Aorta (tissue), 5 donors: ENCODE measurements around the gene COX15. TPM values are rescaled to one million over a fixed set of nuclear protein-coding genes. Genes with fewer than 3 reads are reported as not detected.

Source experiments
- ATAC-seq: fragments of 200-7000 bp; cut with Tn5 transposase; one replicate; pipeline ENCODE4 v1.9.1; 2022; ENCODE audit warnings: moderate library complexity; ENCODE audit not compliant: low FRiP score
- DNase-seq, 2 donors: peaks; one replicate each; pipeline ENCODE4 v3.0.0-alpha.2; 2020
- H3K27ac ChIP-seq, 2 donors: one replicate each; pipeline ENCODE4 v1.5.1; 2013; ENCODE audit warnings: low read length in 2 of 2, mild to moderate bottlenecking in 2 of 2, moderate library complexity in 2 of 2, control low read depth in 1 of 2, inconsistent platforms in 1 of 2, low read depth in 1 of 2
- H3K27me3 ChIP-seq, 2 donors: one replicate each; pipeline ENCODE4 v1.6.1; 2013; ENCODE audit warnings: control low read depth in 1 of 2, low read length in 1 of 2, mild to moderate bottlenecking in 1 of 2, moderate library complexity in 1 of 2; ENCODE audit not compliant: insufficient read depth in 2 of 2, control insufficient read depth in 1 of 2
- H3K36me3 ChIP-seq, 2 donors: one replicate each; pipeline ENCODE4 v1.6.1; 2013; ENCODE audit warnings: control low read depth in 1 of 2, low read length in 1 of 2, mild to moderate bottlenecking in 1 of 2; ENCODE audit not compliant: insufficient read depth in 2 of 2, control insufficient read depth in 1 of 2
- H3K4me1 ChIP-seq, 2 donors: one replicate each; pipeline ENCODE4 v1.6.1; 2013; ENCODE audit warnings: low read length in 2 of 2, control low read depth in 1 of 2, mild to moderate bottlenecking in 1 of 2, moderate library complexity in 1 of 2; ENCODE audit not compliant: insufficient read depth in 2 of 2, control insufficient read depth in 1 of 2
- H3K4me3 ChIP-seq, 2 donors: one replicate each; pipeline ENCODE4 v1.5.1; 2013; ENCODE audit warnings: low read length in 2 of 2, control low read depth in 1 of 2, mild to moderate bottlenecking in 1 of 2
- H3K9me3 ChIP-seq: one replicate; pipeline ENCODE4 v1.6.1; 2013; ENCODE audit warnings: mild to moderate bottlenecking, low read length; ENCODE audit not compliant: control insufficient read depth
- WGBS, 2 donors: extraction: QIAGEN DNeasy Blood & Tissue Kit; methylation state at CpG; one replicate each; pipeline ENCODE4 v1.1.7; 2013; 5-methylcytosine and 5-hydroxymethylcytosine counted together
- intact Hi-C, 2 donors: fragments of 100-400 bp; cut with DNase I; formaldehyde crosslinking; loops; one replicate each; pipeline versions ENCODE4 v1.14.2 to v1.15.0; 2022
- polyA plus RNA-seq, 2 donors: library from polyadenylated mRNA; stranded (reverse); fragments of 200-250 nt; gene quantifications; one replicate each; pipeline ENCODE4 v1.2.3, GENCODE V29; 2013
- total RNA-seq, 2 donors: library from RNA; stranded (reverse); fragmentation: NEBNext Ultra II Directional; extraction: Animal tissue kit (Norgen Biotek cat#: 25700); gene quantifications; one replicate each; pipeline ENCODE4 v1.2.1, GENCODE V29; 2021
- donor health status: healthy with polysubstance abuse.
- donor health status: Bipolar disorder and iron deficiency.
- donor health status: DM: no; HTN: no; CAD: no.
- donor health status: DM: no; HTN: no; CAD: no.
- donor health status: DM: yes; HTN: yes; CAD: no.

COX15 gene
- total and polyA plus RNA-seq, 4 donors, result 10.0 to 27.2 (median 16.1) TPM

DNA sequence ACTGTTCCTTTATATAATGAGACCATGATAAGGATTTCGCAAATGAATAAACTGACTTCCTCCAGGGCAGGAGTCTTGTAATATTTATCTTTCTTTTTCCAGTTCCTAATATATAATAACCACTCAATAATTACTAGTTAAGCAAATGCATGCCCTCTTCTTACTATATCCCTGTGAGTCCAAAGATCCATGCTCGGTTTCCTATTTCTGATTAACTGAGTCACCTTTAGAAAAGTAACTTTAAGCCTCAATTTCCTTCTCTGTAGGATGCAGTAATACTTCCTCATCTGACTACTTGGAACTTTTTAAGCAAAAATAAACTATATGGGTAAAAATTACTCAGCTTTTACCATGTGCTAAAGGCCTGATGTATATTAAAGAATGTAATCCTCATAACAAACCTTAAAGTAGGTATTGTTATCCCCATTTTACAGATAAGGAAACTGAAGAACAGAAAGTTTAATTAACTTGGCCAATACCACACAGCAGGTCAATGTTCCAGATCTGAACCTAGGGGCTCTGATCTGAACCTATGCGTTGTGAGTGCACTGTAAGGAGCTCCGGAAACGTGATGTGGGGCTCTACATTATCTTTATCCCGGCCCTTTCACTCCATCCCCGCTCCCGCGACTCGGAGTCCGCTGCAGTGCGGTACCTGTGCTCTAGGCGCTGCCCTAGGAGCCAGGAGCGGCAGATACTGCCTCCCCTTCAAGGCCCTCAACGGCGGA lies 458 bp downstream of the COX15 start:
- 6 to 8% methylated on average over 16 of the region's 16 CpGs for WGBS, 2 donors
- no peak for ATAC-seq

DNA sequence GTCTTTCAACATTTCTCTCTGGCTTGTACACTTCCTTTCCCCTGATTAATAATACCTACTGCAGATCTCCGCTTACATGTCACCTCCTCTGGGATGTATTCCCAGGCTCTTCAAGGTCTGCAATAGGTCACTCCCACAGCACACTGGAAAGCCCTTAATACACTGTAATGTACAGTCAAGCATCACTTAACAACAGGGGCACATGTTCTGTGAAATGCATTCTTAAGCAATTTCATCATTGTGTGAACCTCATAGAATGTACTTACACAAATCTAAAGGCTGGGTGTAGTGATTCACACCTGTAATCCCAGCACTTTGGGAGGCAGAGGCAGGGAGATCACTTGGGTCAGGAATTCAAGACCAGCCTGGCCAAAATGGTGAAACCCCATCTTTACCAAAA lies 1.9 kb downstream of the COX15 start:
- ATAC-seq (no peak), DNase-seq (no peak)
- Histone ChIP-seq H3K4me1 (no peaks in the 10 kb centered on the region), H3K27ac (no peak overlapping the region), H3K27me3 (no peaks in the 10 kb centered on the region), H3K9me3 (no peaks in the 10 kb centered on the region), H3K36me3 (peaks cover 1 to 7% of the 10 kb centered on the region in 2 donors), H3K4me3 (no peak overlapping the region)
- intact Hi-C loops, result loop anchor here (5.0 to 10.0 kb wide), 2 partner anchors 57 to 105 kb away; partner anchors contain the start of gene SLC25A28 (in 2 of the 2)
- 94 to 96% methylated on average over 1 of the region's 1 CpG for WGBS, 2 donors

More for the DNA sequence above, 458 bp downstream of the COX15 start:
- peak overlapping the region; percentile 50 to 97 for H3K4me3 ChIP-seq
- intact Hi-C loops, result loop anchor here (5.0 to 10.0 kb wide), 2 partner anchors 56 to 107 kb away; partner anchors contain the start of gene SLC25A28 (in 2 of the 2)
- H3K4me1 ChIP-seq, result no peaks in the 10 kb centered on the region
- peak overlapping the region; percentile 7 to 65 for H3K27ac ChIP-seq
- peaks cover 0 to 1% of the 10 kb centered on the region in 2 donors for H3K36me3 ChIP-seq
- H3K27me3 ChIP-seq, result no peaks in the 10 kb centered on the region
- no peak for DNase-seq
- H3K9me3 ChIP-seq, result no peaks in the 10 kb centered on the region

- Histone ChIP-seq H3K9me3 (no peaks in the 10 kb centered on the region), H3K4me1 (no peaks in the 10 kb centered on the region), H3K4me3 (no peak overlapping the region), H3K27ac (no peak overlapping the region), H3K36me3 (peaks cover 4 to 6% of the 10 kb centered on the region in 2 donors), H3K27me3 (no peaks in the 10 kb centered on the region)
- ATAC-seq (no peak), DNase-seq (no peak)
- intact Hi-C loops, result no loop called here
- 56 to 57% methylated on average over 2 of the region's 2 CpGs for WGBS, 2 donors
Measured at GRCh38 chr10:99720387-99720786, 11.5 kb downstream of the COX15 start.

- H3K36me3 ChIP-seq, result peaks cover 4 to 8% of the 10 kb centered on the region in 2 donors
- ATAC-seq (no peak), DNase-seq (no peak)
- H3K27me3 ChIP-seq, result no peaks in the 10 kb centered on the region
- intact Hi-C loops, result loop anchor here in 1 of 2 donors (5.0 kb wide), 1 partner anchor 322 kb away; no protein-coding TSS in a partner anchor
- H3K4me1 ChIP-seq, result no peaks in the 10 kb centered on the region
- 91 to 94% methylated on average over 5 of the region's 5 CpGs for WGBS, 2 donors
- H3K4me3 ChIP-seq, result no peak overlapping the region
- H3K9me3 ChIP-seq, result no peaks in the 10 kb centered on the region
- no peak overlapping the region for H3K27ac ChIP-seq
Measured at GRCh38 chr10:99714446-99714845, 17.5 kb downstream of the COX15 start.

DNA sequence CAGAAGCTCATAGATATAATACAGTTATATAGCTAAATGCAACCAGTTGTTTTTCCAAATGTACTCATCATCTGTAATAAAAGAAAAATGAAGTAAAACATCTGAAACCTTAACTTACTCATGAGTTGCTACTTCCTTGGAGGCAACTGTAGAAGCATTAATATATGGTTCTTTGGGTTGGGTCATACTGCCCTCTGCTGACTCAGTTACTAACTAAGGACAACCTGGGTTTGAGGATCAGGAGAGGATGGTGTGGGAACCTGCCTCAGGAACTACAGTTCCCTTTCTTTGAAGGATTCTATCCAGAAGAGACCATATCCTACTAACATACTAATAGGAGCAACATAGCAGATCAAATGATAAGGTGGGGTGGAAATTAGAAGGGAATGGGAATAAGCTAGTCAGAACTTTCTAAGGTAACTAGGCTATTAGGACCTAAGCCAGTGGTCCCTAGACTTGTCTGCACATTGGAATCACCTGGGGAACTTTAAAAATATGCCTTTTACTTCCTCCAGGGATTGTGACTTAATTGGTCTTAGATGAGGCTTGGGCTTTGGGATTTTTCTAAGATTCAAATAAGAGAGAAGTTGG lies 20.7 kb downstream of the COX15 start:
- ATAC-seq (peak; percentile 80), DNase-seq (no peak)
- Histone ChIP-seq H3K27ac (no peak overlapping the region), H3K4me3 (no peak overlapping the region), H3K9me3 (no peaks in the 10 kb centered on the region), H3K4me1 (no peaks in the 10 kb centered on the region), H3K27me3 (no peaks in the 10 kb centered on the region), H3K36me3 (peaks cover 0 to 5% of the 10 kb centered on the region in 2 donors)
- intact Hi-C loops, result loop anchor here in 1 of 2 donors (5.0 kb wide), 1 partner anchor 319 kb away; no protein-coding TSS in a partner anchor

GRCh38 chr10:99709480-99710229 lies 22.3 kb downstream of the COX15 start:
- Histone ChIP-seq H3K4me1 (no peaks in the 10 kb centered on the region), H3K36me3 (peaks cover 0 to 7% of the 10 kb centered on the region in 2 donors), H3K27me3 (no peaks in the 10 kb centered on the region), H3K4me3 (no peak overlapping the region), H3K27ac (peak overlapping the region in 1 of 2 donors; percentile 54), H3K9me3 (no peaks in the 10 kb centered on the region)
- ATAC-seq (no peak), DNase-seq (no peak)
- intact Hi-C loops, result loop anchor here in 1 of 2 donors (5.0 kb wide), 1 partner anchor 317 kb away; no protein-coding TSS in a partner anchor
- WGBS, 2 donors, result 35 to 42% methylated on average over 4 of the region's 4 CpGs

- intact Hi-C loops, result no loop called here
- WGBS, 2 donors, result 87 to 88% methylated on average over 1 of the region's 1 CpG
- no peak for ATAC-seq
Measured at GRCh38 chr10:99708428-99709012, 23.4 kb downstream of the COX15 start.

GRCh38 chr10:99700649-99701048 lies 31.3 kb downstream of the COX15 start:
- no peak overlapping the region for H3K4me3 ChIP-seq
- DNase-seq (no peak), ATAC-seq (no peak)
- intact Hi-C loops, result no loop called here
- H3K9me3 ChIP-seq, result no peaks in the 10 kb centered on the region
- H3K36me3 ChIP-seq, result peaks cover 0 to 18% of the 10 kb centered on the region in 2 donors
- H3K4me1 ChIP-seq, result no peaks in the 10 kb centered on the region
- H3K27me3 ChIP-seq, result no peaks in the 10 kb centered on the region
- 88 to 93% methylated on average over 4 of the region's 4 CpGs for WGBS, 2 donors
- H3K27ac ChIP-seq, result no peak overlapping the region

More at GRCh38 chr10:99708428-99709012, 23.4 kb downstream of the COX15 start:
- no peaks in the 10 kb centered on the region for H3K9me3 ChIP-seq
- DNase-seq, result no peak
- H3K27ac ChIP-seq, result no peak overlapping the region
- no peaks in the 10 kb centered on the region for H3K4me1 ChIP-seq
- H3K36me3 ChIP-seq, result peaks cover 0 to 5% of the 10 kb centered on the region in 2 donors
- no peak overlapping the region for H3K4me3 ChIP-seq
- no peaks in the 10 kb centered on the region for H3K27me3 ChIP-seq
